HG03432 (cell line): Measurements from ENCODE around the gene LDHD.
"Not testable (repeated sequence)": the region's sequence is repeated elsewhere in the genome, so short reads cannot be mapped to it uniquely, and the experiment has no call there.

ENCODE experiments used
- ATAC-seq: cut with Tn5 transposase; IDR thresholded peaks from one replicate; pipeline ENCODE4 v1.9.1; 2021; ENCODE audit warnings: mild to moderate bottlenecking, moderate library complexity; ENCODE audit not compliant: unreplicated experiment

LDHD gene

DNA sequence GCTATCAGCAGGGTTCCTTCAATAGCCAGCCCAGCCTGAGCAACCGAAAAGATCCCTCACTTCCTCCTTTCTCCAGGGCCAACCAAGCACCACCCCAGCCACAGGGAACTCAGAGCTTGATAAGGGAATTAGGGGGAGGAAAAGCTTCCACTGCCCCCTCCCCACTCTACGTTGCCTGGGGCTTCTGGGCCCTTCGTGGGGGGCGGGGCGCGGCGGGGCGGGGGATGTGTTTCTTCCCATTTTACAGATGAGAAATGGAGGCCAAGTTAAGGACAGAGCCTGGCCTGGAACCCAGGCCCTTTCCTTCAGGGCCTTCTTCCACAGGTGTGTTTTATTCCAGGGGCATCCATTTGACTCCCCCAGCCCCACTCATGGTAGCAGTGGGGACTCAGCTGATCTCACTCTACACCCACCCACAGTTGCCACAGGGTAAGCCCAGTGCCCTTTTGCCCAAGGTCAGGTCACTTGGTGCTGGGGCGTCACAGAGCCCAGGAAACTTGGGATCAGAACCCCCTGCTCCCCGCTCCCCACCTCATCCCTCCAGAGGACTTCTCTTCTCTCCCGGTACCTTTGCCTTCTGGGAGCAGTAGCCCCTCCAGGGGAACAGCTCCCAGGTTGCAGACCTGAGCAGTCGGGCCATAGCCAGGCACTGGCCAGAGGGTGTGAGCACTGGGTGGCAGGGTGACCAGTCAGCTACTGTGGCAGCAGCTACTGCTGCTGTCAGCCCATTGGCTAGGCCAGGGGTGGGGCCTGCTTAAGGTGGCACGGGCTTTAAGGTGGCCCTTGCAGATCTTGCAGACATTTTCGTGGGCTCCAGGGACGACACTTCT lies at the start of gene LDHD:
TSS of gene LDHD (minus strand) at position 700 of the 830 bp plus-strand sequence. CDS start at position 640, 60 bp downstream.
- ATAC-seq, result no peak

DNA sequence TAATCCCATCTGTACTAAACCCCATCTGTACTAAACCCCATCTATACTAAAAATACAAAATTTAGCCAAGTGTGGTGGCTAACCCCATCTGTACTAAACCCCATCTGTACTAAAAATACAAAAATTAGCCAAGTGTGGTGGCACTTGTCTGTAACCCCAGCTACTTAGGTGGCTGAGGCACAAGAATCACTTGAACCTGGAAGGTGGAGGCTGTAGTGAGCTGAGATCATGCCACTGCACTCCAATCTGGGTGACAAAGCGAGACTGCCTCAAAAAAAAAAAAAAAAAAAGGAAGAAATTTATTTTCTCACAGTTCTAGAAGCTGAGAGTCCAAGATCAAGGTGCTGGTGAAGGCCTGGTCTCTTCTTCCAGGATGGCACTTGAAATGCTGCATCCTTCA lies 43.8 kb upstream of the LDHD start:
- ATAC-seq, result no peak

GRCh38 chr16:75152635-75153034 lies 36.1 kb upstream of the LDHD start:
- no peak for ATAC-seq

GRCh38 chr16:75151798-75152197 lies 35.2 kb upstream of the LDHD start:
- ATAC-seq, result no peak

GRCh38 chr16:75148311-75149195 lies 32.0 kb upstream of the LDHD start, which contains the start of gene ZFP1:
Gene ZFP1 (plus strand): TSS chr16:75148524. CDS start chr16:75152952, 4,428 bp downstream.
- ATAC-seq, result peak; percentile 83

GRCh38 chr16:75147968-75148310 lies 31.4 kb upstream of the LDHD start:
- no peak for ATAC-seq

DNA sequence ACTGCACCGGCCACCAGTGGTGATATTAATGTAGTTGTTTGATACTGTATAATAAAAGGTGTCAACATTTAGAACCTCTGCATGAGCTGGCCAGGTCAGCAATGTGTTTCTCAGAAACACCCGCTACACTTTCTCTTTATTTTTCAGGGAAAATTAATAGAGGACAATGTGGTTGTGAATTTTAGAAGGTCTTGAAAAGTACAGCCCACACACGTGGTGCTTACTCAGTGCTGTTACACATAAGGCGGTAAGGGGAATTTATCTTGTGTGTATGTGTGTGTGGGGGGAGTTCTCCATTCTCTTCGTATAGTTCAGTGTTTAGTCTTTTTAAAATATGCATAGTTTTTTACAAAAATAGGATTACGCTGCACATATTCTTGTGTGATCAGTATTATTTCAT lies 27.4 kb upstream of the LDHD start:
- ATAC-seq, result no peak

GRCh38 chr16:75139498-75139897 lies 22.9 kb upstream of the LDHD start:
- no peak for ATAC-seq

DNA sequence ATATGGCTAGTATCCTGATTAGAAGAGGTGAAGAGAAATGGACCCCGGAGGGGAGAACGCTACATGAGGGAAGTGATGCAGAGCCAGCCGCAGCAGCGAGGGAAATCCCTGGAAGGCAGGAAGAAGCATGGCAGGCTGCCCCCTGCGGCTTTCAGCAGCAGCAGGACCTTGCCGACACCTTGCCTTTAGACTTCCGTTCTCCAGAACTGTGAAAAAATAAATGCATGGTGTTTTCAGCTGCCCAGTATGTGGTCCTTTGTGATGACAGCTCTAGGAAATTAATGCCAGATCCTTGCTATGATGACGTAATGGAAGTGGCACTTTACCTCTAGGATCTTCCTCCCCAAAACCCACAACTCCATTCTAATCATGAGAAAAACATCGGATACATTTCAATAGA lies 22.1 kb upstream of the LDHD start:
- ATAC-seq, result no peak

- ATAC-seq, result no peak
Measured at GRCh38 chr16:75138233-75138632, 21.7 kb upstream of the LDHD start.

GRCh38 chr16:75131081-75131480 lies 14.5 kb upstream of the LDHD start:
- ATAC-seq, result no peak

- ATAC-seq, result no peak
Measured at GRCh38 chr16:75130150-75130771, 13.7 kb upstream of the LDHD start.

DNA sequence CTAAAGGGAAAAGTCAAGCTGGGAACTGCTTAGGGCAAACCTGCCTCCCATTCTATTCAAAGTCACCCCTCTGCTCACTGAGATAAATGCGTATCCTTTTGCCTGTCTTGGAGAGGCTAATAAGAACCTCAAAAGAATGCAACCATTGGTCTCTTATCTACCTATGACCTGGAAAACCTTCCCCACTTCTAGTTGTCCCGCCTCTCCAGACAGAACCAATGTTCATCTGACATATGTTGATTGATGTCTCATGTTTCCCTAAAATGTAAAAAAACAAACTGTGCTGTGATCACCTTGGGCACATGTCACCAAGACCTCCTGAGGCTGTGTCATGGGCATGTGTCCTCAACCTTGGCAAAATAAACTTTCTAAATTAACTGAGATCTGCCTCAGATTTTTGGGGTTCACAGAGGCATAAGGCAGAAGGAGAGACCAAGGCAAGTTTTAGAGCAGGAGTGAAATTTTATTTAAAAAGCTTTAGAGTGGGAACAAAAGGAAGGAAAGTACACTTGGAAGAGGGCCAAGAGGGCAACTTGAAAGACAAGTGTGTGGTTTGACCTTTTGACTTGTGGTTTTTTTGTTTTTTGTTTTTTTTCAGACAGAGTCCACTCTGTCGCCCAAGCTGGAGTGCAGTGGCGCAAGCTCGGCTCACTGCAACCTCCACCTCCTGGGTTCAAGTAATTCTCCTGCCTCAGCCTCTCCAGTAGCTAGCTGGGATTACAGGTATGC lies 13.0 kb upstream of the LDHD start:
- not testable (repeated sequence) for ATAC-seq

DNA sequence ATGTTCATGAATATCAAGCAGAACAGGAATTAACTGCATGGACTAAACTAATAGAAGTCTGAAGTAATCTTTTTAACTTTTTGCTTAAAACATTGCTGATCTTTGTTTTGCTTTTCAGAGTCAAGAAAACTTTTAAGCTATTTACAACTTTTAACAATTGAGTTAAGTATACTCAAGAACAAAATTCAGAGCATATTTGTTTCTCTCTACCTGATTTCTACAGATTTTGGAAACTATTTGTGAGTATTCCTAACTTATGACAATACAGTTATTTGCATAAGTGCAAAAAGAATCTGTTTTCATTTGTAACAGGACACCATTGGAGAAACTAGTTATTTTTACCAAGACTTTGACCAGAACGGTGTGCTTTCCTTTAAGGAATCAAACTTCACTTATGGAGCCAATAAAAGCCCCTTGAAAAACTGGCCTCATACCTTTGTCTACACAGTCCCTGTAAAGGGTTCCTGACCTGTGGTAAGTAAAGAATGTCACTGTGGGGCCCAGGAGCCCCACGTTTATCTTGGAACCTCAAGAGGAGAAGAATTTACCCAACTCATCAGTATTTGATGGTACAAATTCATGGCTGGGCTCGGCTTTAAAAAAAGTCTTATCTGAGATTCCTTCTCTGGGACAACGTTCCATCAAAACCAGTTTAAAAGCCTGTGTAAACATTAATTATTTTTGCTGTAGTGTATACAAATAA lies 11.3 kb upstream of the LDHD start:
- no peak for ATAC-seq

- no peak for ATAC-seq
Measured at GRCh38 chr16:75122609-75123008, 6.0 kb upstream of the LDHD start.

GRCh38 chr16:75121949-75122568 lies 5.5 kb upstream of the LDHD start:
- no peak for ATAC-seq

- no peak for ATAC-seq
Measured at GRCh38 chr16:75120253-75120652, 3.7 kb upstream of the LDHD start.

DNA sequence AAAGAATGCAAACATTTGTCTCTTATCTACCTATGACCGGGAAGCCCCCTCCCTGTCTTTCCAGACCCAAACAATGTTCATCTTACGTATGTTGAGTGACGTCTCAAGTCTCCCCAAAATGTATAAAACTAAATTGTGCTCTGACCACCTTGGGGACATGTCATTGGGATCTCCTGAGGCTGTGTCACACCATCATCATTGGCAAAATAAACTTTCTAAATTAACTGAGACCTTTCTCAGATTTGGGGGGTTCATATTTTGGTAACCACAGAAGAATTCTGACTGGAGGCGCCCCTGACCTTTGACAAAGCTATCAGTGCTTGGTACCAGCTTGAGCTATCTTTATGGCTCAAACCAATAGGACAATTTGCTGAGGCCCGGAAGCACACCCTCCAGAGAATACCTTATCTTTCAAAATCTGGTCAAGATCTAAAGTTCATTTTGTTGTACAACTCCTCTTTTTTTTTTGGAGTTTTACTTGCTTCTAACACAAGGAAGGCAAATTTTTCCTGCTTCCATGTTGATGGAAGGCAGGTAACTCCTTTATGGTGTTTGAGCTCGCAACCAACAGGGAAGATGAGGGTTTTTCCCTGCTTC lies 2.5 kb upstream of the LDHD start:
- no peak for ATAC-seq

DNA sequence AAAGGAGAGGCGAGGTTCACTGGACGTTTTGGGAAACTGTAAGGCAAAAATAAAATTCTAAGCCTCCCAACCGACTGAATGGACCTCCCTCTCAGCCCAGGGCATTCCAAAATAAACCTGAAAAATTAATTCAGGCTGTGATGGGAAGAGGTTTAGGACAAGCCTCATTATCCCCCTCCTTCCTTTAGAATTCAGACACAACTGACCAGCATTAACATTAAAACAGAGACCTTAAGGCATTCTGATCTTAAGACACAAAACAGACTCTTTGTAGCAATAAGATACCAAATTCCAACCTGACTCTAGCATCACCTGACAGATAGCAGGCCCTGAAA lies 298 bp upstream of the LDHD start:
- ATAC-seq, result no peak
